HG03280 (cell line): ENCODE results near the gene ABCB11.
"Not testable (repeated sequence)": the region's sequence is repeated elsewhere in the genome, so short reads cannot be mapped to it uniquely, and the experiment has no call there.

ENCODE experiments used
- ATAC-seq: cut with Tn5 transposase; IDR thresholded peaks from one replicate; pipeline ENCODE4 v1.9.1; 2021; ENCODE audit warnings: mild to moderate bottlenecking, moderate library complexity; ENCODE audit not compliant: unreplicated experiment

Gene ABCB11

GRCh38 chr2:169031202-169031601 lies at the start of gene ABCB11:
TSS of gene ABCB11 (minus strand) at chr2:169031324. CDS start at chr2:169018125, 13,199 bp downstream.
- ATAC-seq, result no peak

GRCh38 chr2:169080250-169081069 lies 49.3 kb upstream of the ABCB11 start:
- peak; percentile 80 for ATAC-seq

- no peak for ATAC-seq
Observed at GRCh38 chr2:169077674-169078240, 46.6 kb upstream of the ABCB11 start.

- ATAC-seq, result no peak
Observed at GRCh38 chr2:169073963-169074751, 43.0 kb upstream of the ABCB11 start.

GRCh38 chr2:169073211-169073962 lies 42.3 kb upstream of the ABCB11 start:
- ATAC-seq, result no peak

GRCh38 chr2:169072163-169072925 lies 41.2 kb upstream of the ABCB11 start:
- no peak for ATAC-seq

GRCh38 chr2:169071455-169071854 lies 40.3 kb upstream of the ABCB11 start:
- no peak for ATAC-seq

GRCh38 chr2:169069833-169070232 lies 38.7 kb upstream of the ABCB11 start:
- no peak for ATAC-seq

GRCh38 chr2:169069341-169069740 lies 38.2 kb upstream of the ABCB11 start, which contains the start of gene DHRS9:
TSS of gene DHRS9 (plus strand) at chr2:169069563. CDS start at chr2:169081582, 12,019 bp downstream.
- no peak for ATAC-seq

- ATAC-seq, result no peak
Observed at GRCh38 chr2:169066897-169067296, 35.8 kb upstream of the ABCB11 start.

GRCh38 chr2:169065864-169066517 lies 34.9 kb upstream of the ABCB11 start:
- no peak for ATAC-seq

- no peak for ATAC-seq
Observed at GRCh38 chr2:169065422-169065821, 34.3 kb upstream of the ABCB11 start.

- not testable (repeated sequence) for ATAC-seq
Observed at GRCh38 chr2:169064199-169064598, 33.1 kb upstream of the ABCB11 start.

GRCh38 chr2:169054575-169054974 lies 23.5 kb upstream of the ABCB11 start:
- ATAC-seq, result not testable (repeated sequence)

- ATAC-seq, result no peak
Observed at GRCh38 chr2:169050476-169051240, 19.5 kb upstream of the ABCB11 start.

GRCh38 chr2:169049142-169049541 lies 18.0 kb upstream of the ABCB11 start:
- ATAC-seq, result no peak

GRCh38 chr2:169047256-169048250 lies 16.4 kb upstream of the ABCB11 start:
- no peak for ATAC-seq
